ENCODE measurements around the gene WTIP. TPM values are rescaled to one million over a fixed set of nuclear protein-coding genes. Genes with fewer than 3 reads are reported as not detected.
"Not testable (repeated sequence)": the region's sequence is repeated elsewhere in the genome, so short reads cannot be mapped to it uniquely, and the experiment has no call there.

The WTIP gene
- total RNA-seq, 2 donors from 2014 or later: 45.4 to 48.6 TPM

- Histone ChIP-seq H3K27ac (ENCODE audit: low read depth, low read length) (no peak overlapping the region), H3K9me3 (ENCODE audit: control insufficient read depth, low read length) (peaks cover 3% of the 10 kb centered on the region), H3K4me3 (ENCODE audit: low read length) (no peak overlapping the region), H3K27me3 (ENCODE audit: control insufficient read depth, insufficient read depth, low read length, poor library complexity, severe bottlenecking) (no peaks in the 10 kb centered on the region), H3K9ac (ENCODE audit: extremely low read depth, low read length, poor library complexity, severe bottlenecking) (no peak overlapping the region), H3K4me1 (ENCODE audit: control insufficient read depth, insufficient read depth, low read length) (no peaks in the 10 kb centered on the region), H3K36me3 (ENCODE audit: control insufficient read depth, insufficient read depth, low read length) (peaks cover 49% of the 10 kb centered on the region)
- peaks cover 39% of the 10 kb centered on the region for H3K36me3 Mint-ChIP-seq (ENCODE audit: low read depth)
- H3K27me3 Mint-ChIP-seq (ENCODE audit: insufficient read depth): peaks cover 5% of the 10 kb centered on the region
- no peak overlapping the region for H3K27ac Mint-ChIP-seq
- peaks cover 12% of the 10 kb centered on the region for H3K4me1 Mint-ChIP-seq
- WGBS, 2 experiments (ENCODE audit: insufficient coverage in 1 of 2, insufficient read length in 1 of 2): 79 to 92% methylated on average over 2 to 4 of the region's 4 CpGs
- TF ChIP-seq, protein P1, sequence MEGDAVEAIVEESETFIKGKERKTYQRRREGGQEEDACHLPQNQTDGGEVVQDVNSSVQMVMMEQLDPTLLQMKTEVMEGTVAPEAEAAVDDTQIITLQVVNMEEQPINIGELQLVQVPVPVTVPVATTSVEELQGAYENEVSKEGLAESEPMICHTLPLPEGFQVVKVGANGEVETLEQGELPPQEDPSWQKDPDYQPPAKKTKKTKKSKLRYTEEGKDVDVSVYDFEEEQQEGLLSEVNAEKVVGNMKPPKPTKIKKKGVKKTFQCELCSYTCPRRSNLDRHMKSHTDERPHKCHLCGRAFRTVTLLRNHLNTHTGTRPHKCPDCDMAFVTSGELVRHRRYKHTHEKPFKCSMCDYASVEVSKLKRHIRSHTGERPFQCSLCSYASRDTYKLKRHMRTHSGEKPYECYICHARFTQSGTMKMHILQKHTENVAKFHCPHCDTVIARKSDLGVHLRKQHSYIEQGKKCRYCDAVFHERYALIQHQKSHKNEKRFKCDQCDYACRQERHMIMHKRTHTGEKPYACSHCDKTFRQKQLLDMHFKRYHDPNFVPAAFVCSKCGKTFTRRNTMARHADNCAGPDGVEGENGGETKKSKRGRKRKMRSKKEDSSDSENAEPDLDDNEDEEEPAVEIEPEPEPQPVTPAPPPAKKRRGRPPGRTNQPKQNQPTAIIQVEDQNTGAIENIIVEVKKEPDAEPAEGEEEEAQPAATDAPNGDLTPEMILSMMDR (conservative IDR thresholded peaks at IDR 0.05): no peak
- no peak overlapping the region for H3K4me3 Mint-ChIP-seq
- DNase-seq: no peak
- H3K9me3 Mint-ChIP-seq: peaks cover 7% of the 10 kb centered on the region
Observed at GRCh38 chr19:34474233-34474989, 7.1 kb upstream of the WTIP start.

GRCh38 chr19:34475026-34475974 lies 6.3 kb upstream of the WTIP start:
- TF ChIP-seq, protein P1 (conservative IDR thresholded peaks at IDR 0.05): no peak
- Histone ChIP-seq H3K27ac (ENCODE audit: low read depth, low read length) (no peak overlapping the region), H3K9me3 (ENCODE audit: control insufficient read depth, low read length) (peaks cover 3% of the 10 kb centered on the region), H3K36me3 (ENCODE audit: control insufficient read depth, insufficient read depth, low read length) (peaks cover 41% of the 10 kb centered on the region), H3K9ac (ENCODE audit: extremely low read depth, low read length, poor library complexity, severe bottlenecking) (no peak overlapping the region), H3K4me3 (ENCODE audit: low read length) (no peak overlapping the region), H3K4me1 (ENCODE audit: control insufficient read depth, insufficient read depth, low read length) (no peaks in the 10 kb centered on the region), H3K27me3 (ENCODE audit: control insufficient read depth, insufficient read depth, low read length, poor library complexity, severe bottlenecking) (no peaks in the 10 kb centered on the region)
- 89 to 91% methylated on average over 8 to 9 of the region's 9 CpGs for WGBS, 2 experiments (ENCODE audit: insufficient coverage in 1 of 2, insufficient read length in 1 of 2)
- H3K4me1 Mint-ChIP-seq: peaks cover 14% of the 10 kb centered on the region
- H3K27ac Mint-ChIP-seq: no peak overlapping the region
- H3K36me3 Mint-ChIP-seq (ENCODE audit: low read depth): peaks cover 30% of the 10 kb centered on the region
- H3K9me3 Mint-ChIP-seq: peaks cover 7% of the 10 kb centered on the region
- no peak overlapping the region for H3K4me3 Mint-ChIP-seq
- H3K27me3 Mint-ChIP-seq (ENCODE audit: insufficient read depth): peaks cover 7% of the 10 kb centered on the region
- no peak for DNase-seq

DNA sequence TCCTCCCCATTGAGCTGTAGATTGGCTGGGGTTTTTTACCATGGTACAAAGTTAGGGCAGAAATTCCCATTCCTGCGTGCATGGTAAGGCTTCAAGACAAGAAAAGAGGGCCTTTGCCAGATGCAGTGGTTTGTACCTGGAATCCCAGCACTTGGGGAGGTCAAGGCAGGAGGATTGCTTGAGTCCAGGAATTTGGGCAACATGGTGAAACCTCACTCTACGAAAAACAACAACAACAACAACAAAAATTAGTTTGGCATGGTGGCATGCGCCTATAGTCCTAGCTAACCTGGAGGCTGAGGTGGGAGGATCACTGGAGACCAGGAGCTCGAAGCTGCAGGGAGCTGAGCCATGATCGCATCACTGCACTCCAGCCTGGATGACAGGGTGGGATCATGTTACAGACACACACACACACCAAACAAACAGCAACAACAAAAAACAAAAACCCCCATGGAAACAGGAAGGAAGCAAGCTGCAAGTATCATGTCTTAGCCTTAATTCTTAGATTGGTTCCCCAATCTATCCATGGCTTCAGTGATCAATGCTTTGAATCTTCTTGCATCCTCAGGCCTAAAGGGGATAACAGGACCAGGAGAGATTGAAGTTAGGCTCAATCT lies 5.5 kb upstream of the WTIP start:
- no peak overlapping the region for H3K4me3 ChIP-seq (ENCODE audit: low read length)
- TF ChIP-seq, protein P1 (conservative IDR thresholded peaks at IDR 0.05): no peak
- peaks cover 5% of the 10 kb centered on the region for H3K4me1 ChIP-seq (ENCODE audit: control insufficient read depth, insufficient read depth, low read length)
- H3K9me3 ChIP-seq (ENCODE audit: control insufficient read depth, low read length): peaks cover 3% of the 10 kb centered on the region
- peaks cover 24% of the 10 kb centered on the region for H3K36me3 Mint-ChIP-seq (ENCODE audit: low read depth)
- peaks cover 7% of the 10 kb centered on the region for H3K9me3 Mint-ChIP-seq
- no peaks in the 10 kb centered on the region for H3K27me3 ChIP-seq (ENCODE audit: control insufficient read depth, insufficient read depth, low read length, poor library complexity, severe bottlenecking)
- peaks cover 20% of the 10 kb centered on the region for H3K4me1 Mint-ChIP-seq
- DNase-seq: no peak
- WGBS, 2 experiments (ENCODE audit: insufficient coverage in 1 of 2, insufficient read length in 1 of 2): 86 to 100% methylated on average over 1 to 5 of the region's 5 CpGs
- peaks cover 7% of the 10 kb centered on the region for H3K27me3 Mint-ChIP-seq (ENCODE audit: insufficient read depth)
- peaks cover 34% of the 10 kb centered on the region for H3K36me3 ChIP-seq (ENCODE audit: control insufficient read depth, insufficient read depth, low read length)
- no peak overlapping the region for H3K9ac ChIP-seq (ENCODE audit: extremely low read depth, low read length, poor library complexity, severe bottlenecking)
- no peak overlapping the region for H3K27ac ChIP-seq (ENCODE audit: low read depth, low read length)
- H3K4me3 Mint-ChIP-seq: no peak overlapping the region
- H3K27ac Mint-ChIP-seq: peak overlapping the region; percentile 55

DNA sequence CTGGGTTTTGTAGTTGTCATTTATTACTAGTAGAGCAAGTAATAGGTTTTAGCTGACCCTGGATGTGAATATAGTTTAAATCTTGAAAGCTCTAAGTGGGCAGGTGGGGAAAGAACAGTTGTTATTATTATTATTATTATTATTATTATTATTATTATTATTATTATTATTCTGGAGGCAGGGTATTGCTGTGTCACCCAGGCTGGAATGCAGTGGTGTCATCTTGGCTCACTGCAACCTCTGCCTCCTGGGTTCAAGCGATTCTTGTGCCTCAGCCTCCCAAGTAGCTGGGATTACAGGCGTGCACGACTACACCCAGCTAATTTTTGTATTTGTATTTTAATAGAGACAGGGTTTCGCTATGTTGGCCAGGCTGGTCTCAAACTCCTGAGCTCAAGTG lies 3.1 kb upstream of the WTIP start:
- not testable (repeated sequence) for H3K4me1 ChIP-seq (ENCODE audit: control insufficient read depth, insufficient read depth, low read length); H3K4me3 ChIP-seq (ENCODE audit: low read length); H3K27me3 ChIP-seq (ENCODE audit: control insufficient read depth, insufficient read depth, low read length, poor library complexity, severe bottlenecking); H3K4me3 Mint-ChIP-seq; H3K9me3 ChIP-seq (ENCODE audit: control insufficient read depth, low read length); H3K27ac Mint-ChIP-seq; H3K27me3 Mint-ChIP-seq (ENCODE audit: insufficient read depth); H3K9me3 Mint-ChIP-seq; DNase-seq; H3K9ac ChIP-seq (ENCODE audit: extremely low read depth, low read length, poor library complexity, severe bottlenecking); H3K36me3 Mint-ChIP-seq (ENCODE audit: low read depth); H3K27ac ChIP-seq (ENCODE audit: low read depth, low read length)
- whole genome bisulfite sequencing, 2 experiments (ENCODE audit: insufficient coverage in 1 of 2, insufficient read length in 1 of 2): 96 to 97% methylated on average over 4 of the region's 4 CpGs
- peaks cover 11% of the 10 kb centered on the region for H3K4me1 Mint-ChIP-seq
- H3K36me3 ChIP-seq (ENCODE audit: control insufficient read depth, insufficient read depth, low read length): peaks cover 11% of the 10 kb centered on the region
